B cell (primary cell): ENCODE results near the gene GPNMB. TPM values are rescaled to one million over a fixed set of nuclear protein-coding genes. Genes with fewer than 3 reads are reported as not detected.

Experiments
- ATAC-seq: fragments of 200-7000 bp; cut with Tn5 transposase; one replicate; pipeline ENCODE4 v1.10.0; 2021; ENCODE audit warnings: low read depth, mild to moderate bottlenecking, moderate number of reproducible peaks, moderate library complexity
- CTCF ChIA-PET: fragments of 350-600 bp; sonication (Branson Sonifier 250); formaldehyde crosslinking; loops from one replicate; lab custom pipeline; 2021; ENCODE audit warnings: antibody characterized with exemption, inconsistent platforms; lab: Charles Lee
- POLR2A ChIA-PET: fragments of 350-600 bp; sonication (Branson Sonifier 250); formaldehyde crosslinking; loops from one replicate; lab custom pipeline; 2021; ENCODE audit warnings: antibody characterized with exemption; lab: Charles Lee
- DNase-seq: peaks from one replicate; pipeline ENCODE4 v3.0.0; 2013
- H2AFZ ChIP-seq: 2 replicates; pipeline ENCODE4 v1.6.1; 2012; ENCODE audit warnings: mild to moderate bottlenecking, low read depth, low read length; ENCODE audit not compliant: insufficient read depth, poor library complexity, severe bottlenecking
- H3K27ac ChIP-seq, 2 donors: 1 replicate in 1 of 2; 2 replicates in 1 of 2; pipeline ENCODE4 v1.5.1; 2012 to 2013; ENCODE audit warnings: low read length in 2 of 2, mild to moderate bottlenecking in 2 of 2, moderate library complexity in 1 of 2
- H3K27me3 ChIP-seq, 4 experiments: fragments of 200-600 bp in 1 of 4; sonication (generic) in 1 of 4; replicated peaks in 1 of 4; 1 replicate in 2 of 4; 2 replicates in 2 of 4; pipeline versions ENCODE4 v1.6.1 to v1.7.0; 2013 to 2016; ENCODE audit warnings: low read length in 3 of 4, mild to moderate bottlenecking in 2 of 4, mixed read lengths in 1 of 4, moderate library complexity in 1 of 4; ENCODE audit not compliant: insufficient read depth in 4 of 4, control insufficient read depth in 3 of 4; ENCODE audit errors: control extremely low read depth in 1 of 4
- H3K36me3 ChIP-seq, 2 experiments: replicated peaks in 1 of 2; 1 replicate in 1 of 2; 2 replicates in 1 of 2; pipeline versions ENCODE4 v1.6.1 to v1.7.1; 2013; ENCODE audit warnings: low read length in 1 of 2; ENCODE audit not compliant: insufficient read depth in 2 of 2, control insufficient read depth in 1 of 2; ENCODE audit errors: control extremely low read depth in 1 of 2, extremely low read depth in 1 of 2
- H3K4me1 ChIP-seq, 2 donors: fragments of 200-600 bp in 1 of 2; sonication (generic) in 1 of 2; 1 replicate in 1 of 2; 2 replicates in 1 of 2; pipeline versions ENCODE4 v1.5.1 to v1.6.1; 2013 to 2017; ENCODE audit warnings: low read length in 2 of 2; ENCODE audit not compliant: control insufficient read depth in 2 of 2, insufficient read depth in 2 of 2
- H3K4me2 ChIP-seq: replicated peaks from 2 replicates; pipeline ENCODE3; 2012; ENCODE audit warnings: mild to moderate bottlenecking, low read depth, low read length; ENCODE audit not compliant: poor library complexity, severe bottlenecking
- H3K4me3 ChIP-seq, 5 experiments: fragments of 200-600 bp in 1 of 5; sonication (generic) in 1 of 5; 1 replicate in 3 of 5; 2 replicates in 2 of 5; pipeline versions ENCODE4 v1.5.1 to v1.7.0; 2011 to 2016; ENCODE audit warnings: low read length in 4 of 5, mild to moderate bottlenecking in 4 of 5, low read depth in 2 of 5, control low read depth in 1 of 5, moderate library complexity in 1 of 5; ENCODE audit not compliant: insufficient read depth in 1 of 5; ENCODE audit errors: control extremely low read depth in 1 of 5, extremely low read depth in 1 of 5
- H3K79me2 ChIP-seq: fragments of 200-600 bp; sonication (generic); one replicate; pipeline ENCODE4 v1.6.0; 2016; ENCODE audit warnings: low read length; ENCODE audit not compliant: control insufficient read depth, insufficient read depth
- H3K9ac ChIP-seq: fragments of 200-600 bp; sonication (generic); 2 replicates; pipeline ENCODE4 v1.6.1; 2017; ENCODE audit warnings: mild to moderate bottlenecking, low read length, moderate library complexity
- H3K9me3 ChIP-seq, 3 donors: one replicate each; pipeline versions ENCODE4 v1.6.1 to v1.7.1; 2013; ENCODE audit warnings: low read length in 2 of 3; ENCODE audit not compliant: control insufficient read depth in 2 of 3, insufficient read depth in 1 of 3; ENCODE audit errors: control extremely low read depth in 1 of 3
- H4K20me1 ChIP-seq: 2 replicates; pipeline ENCODE4 v1.6.0; 2012; ENCODE audit warnings: mild to moderate bottlenecking, low read length; ENCODE audit not compliant: insufficient read depth, control insufficient read depth, poor library complexity, severe bottlenecking
- H3K27ac Mint-ChIP-seq: one replicate; pipeline ENCODE4 v1.8.0; 2021; ENCODE audit warnings: mixed read lengths
- H3K27me3 Mint-ChIP-seq: one replicate; pipeline ENCODE4 v1.8.0; 2021; ENCODE audit warnings: mixed read lengths
- H3K4me1 Mint-ChIP-seq: one replicate; pipeline ENCODE4 v1.8.0; 2021; ENCODE audit warnings: mixed read lengths
- H3K4me3 Mint-ChIP-seq: one replicate; pipeline ENCODE4 v1.8.0; 2021; ENCODE audit warnings: mixed read lengths
- H3K9me3 Mint-ChIP-seq: one replicate; pipeline ENCODE4 v1.8.0; 2022; ENCODE audit warnings: mixed read lengths; ENCODE audit not compliant: insufficient read depth
- EZH2 ChIP-seq: IDR thresholded peaks from 2 replicates; pipeline ENCODE4 v1.6.1; 2012; ENCODE audit warnings: borderline replicate concordance, low read depth, mild to moderate bottlenecking, moderate library complexity, low read length; ENCODE audit not compliant: insufficient read depth, poor library complexity, severe bottlenecking
- WGBS: methylation state at CpG from one replicate; pipeline ENCODE4 v1.1.5; 2013; ENCODE audit warnings: missing lambda C conversion rate; ENCODE audit not compliant: insufficient coverage; 5-methylcytosine and 5-hydroxymethylcytosine counted together
- intact Hi-C: fragments of 100-400 bp; cut with micrococcal nuclease; formaldehyde crosslinking; loops from one replicate; pipeline ENCODE4 v1.10.0; 2022
- polyA plus RNA-seq: library from polyadenylated mRNA; depleted of rRNA; stranded (reverse); fragments of >200 nt; gene quantifications from 2 replicates; pipeline ENCODE4 v1.2.3, GENCODE V29; 2012
- total RNA-seq, 2 donors: library from RNA; stranded (reverse); fragments of 120-200 nt in 1 of 2; gene quantifications; 1 replicate in 1 of 2; 2 replicates in 1 of 2; pipeline versions ENCODE4 v1.2.3 to v1.2.4, GENCODE V29; 2013 to 2022
- TF ChIP-seq, protein P1 (sequence below): fragments of 200-600 bp; IDR thresholded peaks from one replicate; pipeline ENCODE4 v1.8.0; 2022; ENCODE audit warnings: antibody characterized with exemption, mild to moderate bottlenecking

GPNMB gene
- total and polyA plus RNA-seq, 2 donors (not counting 1 experiment from before 2014, with no cell fraction given): 2.6 TPM; not detected in 1

DNA sequence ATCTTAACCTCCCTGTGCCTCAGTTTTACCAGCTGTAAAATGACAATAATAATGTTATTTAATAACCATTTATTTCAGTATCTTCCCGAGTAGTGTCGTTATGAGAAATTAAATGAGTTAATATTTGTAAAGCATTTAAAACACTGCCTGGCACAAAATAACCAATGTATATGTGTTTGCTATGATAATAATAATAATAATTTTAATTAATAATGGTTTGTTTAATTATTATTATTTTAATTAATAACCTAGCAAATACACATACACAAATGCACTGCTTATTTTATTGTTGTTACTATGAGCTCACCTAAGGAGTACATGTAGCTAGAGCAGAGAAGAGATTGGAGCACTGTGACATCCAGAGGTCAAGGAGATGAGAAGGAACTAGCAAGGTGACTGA is 18.2 kb upstream of the GPNMB start:
- Mint-ChIP-seq H3K4me1 (peaks cover 2% of the 10 kb centered on the region), H3K4me3 (no peak overlapping the region), H3K27me3 (peaks cover 5% of the 10 kb centered on the region), H3K9me3 (no peaks in the 10 kb centered on the region), H3K27ac (no peak overlapping the region)
- H3K79me2 ChIP-seq: no peaks in the 10 kb centered on the region
- no CpG with 5 or more reads among the region's 2 CpGs for WGBS
- H3K4me2 ChIP-seq: no peak overlapping the region
- peaks cover 0 to 3% (median 0%) of the 10 kb centered on the region in 3 donors for H3K9me3 ChIP-seq
- ChIA-PET POLR2A (no interaction called here), CTCF (no interaction called here)
- no peak for ATAC-seq
- H3K4me1 ChIP-seq: no peaks in the 10 kb centered on the region
- TF ChIP-seq, protein P1, sequence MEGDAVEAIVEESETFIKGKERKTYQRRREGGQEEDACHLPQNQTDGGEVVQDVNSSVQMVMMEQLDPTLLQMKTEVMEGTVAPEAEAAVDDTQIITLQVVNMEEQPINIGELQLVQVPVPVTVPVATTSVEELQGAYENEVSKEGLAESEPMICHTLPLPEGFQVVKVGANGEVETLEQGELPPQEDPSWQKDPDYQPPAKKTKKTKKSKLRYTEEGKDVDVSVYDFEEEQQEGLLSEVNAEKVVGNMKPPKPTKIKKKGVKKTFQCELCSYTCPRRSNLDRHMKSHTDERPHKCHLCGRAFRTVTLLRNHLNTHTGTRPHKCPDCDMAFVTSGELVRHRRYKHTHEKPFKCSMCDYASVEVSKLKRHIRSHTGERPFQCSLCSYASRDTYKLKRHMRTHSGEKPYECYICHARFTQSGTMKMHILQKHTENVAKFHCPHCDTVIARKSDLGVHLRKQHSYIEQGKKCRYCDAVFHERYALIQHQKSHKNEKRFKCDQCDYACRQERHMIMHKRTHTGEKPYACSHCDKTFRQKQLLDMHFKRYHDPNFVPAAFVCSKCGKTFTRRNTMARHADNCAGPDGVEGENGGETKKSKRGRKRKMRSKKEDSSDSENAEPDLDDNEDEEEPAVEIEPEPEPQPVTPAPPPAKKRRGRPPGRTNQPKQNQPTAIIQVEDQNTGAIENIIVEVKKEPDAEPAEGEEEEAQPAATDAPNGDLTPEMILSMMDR: no peak
- no peak for TF ChIP-seq EZH2
- intact Hi-C loops: no loop called here
- no peak overlapping the region for H3K4me3 ChIP-seq
- H2AFZ ChIP-seq: no peak overlapping the region
- H3K9ac ChIP-seq: no peak overlapping the region
- no peaks in the 10 kb centered on the region for H3K36me3 ChIP-seq
- no peaks in the 10 kb centered on the region for H4K20me1 ChIP-seq
- H3K27me3 ChIP-seq: no peaks in the 10 kb centered on the region
- no peak overlapping the region for H3K27ac ChIP-seq
- DNase-seq: no peak

DNA sequence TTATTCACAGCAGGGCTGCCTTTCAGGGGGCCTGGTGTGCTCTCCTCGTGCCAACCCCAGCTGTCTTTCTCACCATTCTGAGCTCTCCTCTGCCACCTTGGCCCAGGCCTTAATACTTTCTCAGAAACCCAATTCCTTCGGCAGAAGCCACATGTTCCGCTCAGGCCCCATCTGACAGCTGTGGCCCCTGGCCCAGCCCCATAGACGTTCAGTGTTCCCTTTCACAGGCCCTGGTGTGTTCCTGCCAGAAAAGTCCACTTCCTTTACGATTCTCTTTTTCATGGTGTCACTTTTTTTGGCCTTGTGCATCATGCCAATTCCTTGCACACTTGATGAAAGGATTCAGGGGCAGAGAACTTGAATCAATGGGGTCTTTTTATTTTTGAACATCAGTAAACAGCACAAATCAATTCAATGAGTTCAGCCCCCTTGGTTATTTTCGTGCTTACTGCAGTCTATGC is 15.9 kb upstream of the GPNMB start:
- Histone ChIP-seq H3K9ac (no peak overlapping the region), H3K4me3 (no peak overlapping the region), H3K9me3 (peaks cover 0 to 3% (median 0%) of the 10 kb centered on the region in 3 donors), H4K20me1 (no peaks in the 10 kb centered on the region), H3K36me3 (no peaks in the 10 kb centered on the region), H3K4me1 (no peaks in the 10 kb centered on the region), H2AFZ (no peak overlapping the region), H3K27me3 (no peaks in the 10 kb centered on the region), H3K4me2 (no peak overlapping the region), H3K27ac (no peak overlapping the region), H3K79me2 (no peaks in the 10 kb centered on the region)
- H3K4me1 Mint-ChIP-seq: peaks cover 7% of the 10 kb centered on the region
- DNase-seq: no peak
- H3K27me3 Mint-ChIP-seq: no peaks in the 10 kb centered on the region
- ATAC-seq: no peak
- WGBS: 78% methylated on average over 5 of the region's 6 CpGs
- no peak overlapping the region for H3K4me3 Mint-ChIP-seq
- ChIA-PET POLR2A (no interaction called here), CTCF (no interaction called here)
- intact Hi-C loops: no loop called here
- TF ChIP-seq, protein P1: no peak
- no peak for TF ChIP-seq EZH2
- no peaks in the 10 kb centered on the region for H3K9me3 Mint-ChIP-seq
- H3K27ac Mint-ChIP-seq: no peak overlapping the region
